B cell (primary cell): ENCODE results near the gene CCDC70. TPM values are rescaled to one million over a fixed set of nuclear protein-coding genes. Genes with fewer than 3 reads are reported as not detected.

Experiments
- ATAC-seq: fragments of 200-7000 bp; cut with Tn5 transposase; one replicate; pipeline ENCODE4 v1.10.0; 2021; ENCODE audit warnings: low read depth, mild to moderate bottlenecking, moderate number of reproducible peaks, moderate library complexity
- CTCF ChIA-PET: fragments of 350-600 bp; sonication (Branson Sonifier 250); formaldehyde crosslinking; loops from one replicate; lab custom pipeline; 2021; ENCODE audit warnings: antibody characterized with exemption, inconsistent platforms; lab: Charles Lee
- POLR2A ChIA-PET: fragments of 350-600 bp; sonication (Branson Sonifier 250); formaldehyde crosslinking; loops from one replicate; lab custom pipeline; 2021; ENCODE audit warnings: antibody characterized with exemption; lab: Charles Lee
- DNase-seq: peaks from one replicate; pipeline ENCODE4 v3.0.0; 2013
- H2AFZ ChIP-seq: 2 replicates; pipeline ENCODE4 v1.6.1; 2012; ENCODE audit warnings: mild to moderate bottlenecking, low read depth, low read length; ENCODE audit not compliant: insufficient read depth, poor library complexity, severe bottlenecking
- H3K27ac ChIP-seq, 2 donors: 1 replicate in 1 of 2; 2 replicates in 1 of 2; pipeline ENCODE4 v1.5.1; 2012 to 2013; ENCODE audit warnings: low read length in 2 of 2, mild to moderate bottlenecking in 2 of 2, moderate library complexity in 1 of 2
- H3K27me3 ChIP-seq, 4 experiments: fragments of 200-600 bp in 1 of 4; sonication (generic) in 1 of 4; replicated peaks in 1 of 4; 1 replicate in 2 of 4; 2 replicates in 2 of 4; pipeline versions ENCODE4 v1.6.1 to v1.7.0; 2013 to 2016; ENCODE audit warnings: low read length in 3 of 4, mild to moderate bottlenecking in 2 of 4, mixed read lengths in 1 of 4, moderate library complexity in 1 of 4; ENCODE audit not compliant: insufficient read depth in 4 of 4, control insufficient read depth in 3 of 4; ENCODE audit errors: control extremely low read depth in 1 of 4
- H3K36me3 ChIP-seq, 2 experiments: replicated peaks in 1 of 2; 1 replicate in 1 of 2; 2 replicates in 1 of 2; pipeline versions ENCODE4 v1.6.1 to v1.7.1; 2013; ENCODE audit warnings: low read length in 1 of 2; ENCODE audit not compliant: insufficient read depth in 2 of 2, control insufficient read depth in 1 of 2; ENCODE audit errors: control extremely low read depth in 1 of 2, extremely low read depth in 1 of 2
- H3K4me1 ChIP-seq, 2 donors: fragments of 200-600 bp in 1 of 2; sonication (generic) in 1 of 2; 1 replicate in 1 of 2; 2 replicates in 1 of 2; pipeline versions ENCODE4 v1.5.1 to v1.6.1; 2013 to 2017; ENCODE audit warnings: low read length in 2 of 2; ENCODE audit not compliant: control insufficient read depth in 2 of 2, insufficient read depth in 2 of 2
- H3K4me2 ChIP-seq: replicated peaks from 2 replicates; pipeline ENCODE3; 2012; ENCODE audit warnings: mild to moderate bottlenecking, low read depth, low read length; ENCODE audit not compliant: poor library complexity, severe bottlenecking
- H3K4me3 ChIP-seq, 5 experiments: fragments of 200-600 bp in 1 of 5; sonication (generic) in 1 of 5; 1 replicate in 3 of 5; 2 replicates in 2 of 5; pipeline versions ENCODE4 v1.5.1 to v1.7.0; 2011 to 2016; ENCODE audit warnings: low read length in 4 of 5, mild to moderate bottlenecking in 4 of 5, low read depth in 2 of 5, control low read depth in 1 of 5, moderate library complexity in 1 of 5; ENCODE audit not compliant: insufficient read depth in 1 of 5; ENCODE audit errors: control extremely low read depth in 1 of 5, extremely low read depth in 1 of 5
- H3K79me2 ChIP-seq: fragments of 200-600 bp; sonication (generic); one replicate; pipeline ENCODE4 v1.6.0; 2016; ENCODE audit warnings: low read length; ENCODE audit not compliant: control insufficient read depth, insufficient read depth
- H3K9ac ChIP-seq: fragments of 200-600 bp; sonication (generic); 2 replicates; pipeline ENCODE4 v1.6.1; 2017; ENCODE audit warnings: mild to moderate bottlenecking, low read length, moderate library complexity
- H3K9me3 ChIP-seq, 3 donors: one replicate each; pipeline versions ENCODE4 v1.6.1 to v1.7.1; 2013; ENCODE audit warnings: low read length in 2 of 3; ENCODE audit not compliant: control insufficient read depth in 2 of 3, insufficient read depth in 1 of 3; ENCODE audit errors: control extremely low read depth in 1 of 3
- H4K20me1 ChIP-seq: 2 replicates; pipeline ENCODE4 v1.6.0; 2012; ENCODE audit warnings: mild to moderate bottlenecking, low read length; ENCODE audit not compliant: insufficient read depth, control insufficient read depth, poor library complexity, severe bottlenecking
- H3K27ac Mint-ChIP-seq: one replicate; pipeline ENCODE4 v1.8.0; 2021; ENCODE audit warnings: mixed read lengths
- H3K27me3 Mint-ChIP-seq: one replicate; pipeline ENCODE4 v1.8.0; 2021; ENCODE audit warnings: mixed read lengths
- H3K4me1 Mint-ChIP-seq: one replicate; pipeline ENCODE4 v1.8.0; 2021; ENCODE audit warnings: mixed read lengths
- H3K4me3 Mint-ChIP-seq: one replicate; pipeline ENCODE4 v1.8.0; 2021; ENCODE audit warnings: mixed read lengths
- H3K9me3 Mint-ChIP-seq: one replicate; pipeline ENCODE4 v1.8.0; 2022; ENCODE audit warnings: mixed read lengths; ENCODE audit not compliant: insufficient read depth
- EZH2 ChIP-seq: IDR thresholded peaks from 2 replicates; pipeline ENCODE4 v1.6.1; 2012; ENCODE audit warnings: borderline replicate concordance, low read depth, mild to moderate bottlenecking, moderate library complexity, low read length; ENCODE audit not compliant: insufficient read depth, poor library complexity, severe bottlenecking
- WGBS: methylation state at CpG from one replicate; pipeline ENCODE4 v1.1.5; 2013; ENCODE audit warnings: missing lambda C conversion rate; ENCODE audit not compliant: insufficient coverage; 5-methylcytosine and 5-hydroxymethylcytosine counted together
- intact Hi-C: fragments of 100-400 bp; cut with micrococcal nuclease; formaldehyde crosslinking; loops from one replicate; pipeline ENCODE4 v1.10.0; 2022
- polyA plus RNA-seq: library from polyadenylated mRNA; depleted of rRNA; stranded (reverse); fragments of >200 nt; gene quantifications from 2 replicates; pipeline ENCODE4 v1.2.3, GENCODE V29; 2012
- total RNA-seq, 2 donors: library from RNA; stranded (reverse); fragments of 120-200 nt in 1 of 2; gene quantifications; 1 replicate in 1 of 2; 2 replicates in 1 of 2; pipeline versions ENCODE4 v1.2.3 to v1.2.4, GENCODE V29; 2013 to 2022
- TF ChIP-seq, protein P1 (sequence below): fragments of 200-600 bp; IDR thresholded peaks from one replicate; pipeline ENCODE4 v1.8.0; 2022; ENCODE audit warnings: antibody characterized with exemption, mild to moderate bottlenecking

CCDC70 gene
- total and polyA plus RNA-seq, 2 donors (not counting 1 experiment from before 2014, with no cell fraction given): not detected

DNA sequence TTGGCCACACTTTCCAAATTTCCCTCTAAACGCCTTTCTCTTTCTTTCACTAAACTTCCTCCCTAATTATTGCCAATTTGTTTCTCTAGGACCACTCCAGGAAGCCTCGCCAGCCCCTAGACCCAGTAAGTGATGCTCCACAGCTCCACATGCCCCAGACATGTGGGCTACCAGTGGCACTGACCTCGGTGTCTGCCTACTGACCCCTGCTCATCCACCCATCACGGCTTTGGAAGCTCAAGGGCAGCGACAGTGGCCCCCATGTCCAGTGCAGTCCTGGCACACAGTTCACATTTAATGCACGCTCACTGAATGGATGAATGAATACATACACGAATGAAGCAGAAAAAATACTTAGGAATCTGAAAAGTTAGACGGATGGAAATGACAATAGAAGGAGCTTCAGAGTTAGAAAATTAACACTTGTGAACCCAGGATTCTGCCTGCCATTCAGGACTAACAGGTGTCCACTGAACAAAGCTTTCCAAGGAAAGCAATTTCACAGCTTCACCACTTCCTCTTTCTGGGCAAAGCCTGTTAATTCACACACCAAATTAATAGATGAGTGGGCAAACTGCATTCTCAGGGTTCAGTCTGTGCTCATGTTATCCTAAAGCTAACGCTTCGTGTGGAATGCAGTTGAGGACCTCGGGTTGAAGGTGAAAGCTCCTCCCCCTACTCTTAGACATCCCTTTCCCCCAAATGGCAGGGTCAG is 50.9 kb downstream of the CCDC70 start:
- CTCF ChIA-PET: interaction anchor here (0.7 kb wide), 1 partner anchor 215 kb away, joined by 3 read pairs; no protein-coding TSS in a partner anchor
- intact Hi-C loops: no loop called here
- no peaks in the 10 kb centered on the region for H3K4me1 ChIP-seq
- no peak overlapping the region for H3K4me3 ChIP-seq
- Mint-ChIP-seq H3K4me1 (peaks cover 5% of the 10 kb centered on the region), H3K9me3 (no peaks in the 10 kb centered on the region), H3K4me3 (no peak overlapping the region), H3K27me3 (peaks cover 4% of the 10 kb centered on the region), H3K27ac (no peak overlapping the region)
- ATAC-seq (no peak), DNase-seq (no peak)
- no peak for TF ChIP-seq EZH2
- TF ChIP-seq, protein P1, sequence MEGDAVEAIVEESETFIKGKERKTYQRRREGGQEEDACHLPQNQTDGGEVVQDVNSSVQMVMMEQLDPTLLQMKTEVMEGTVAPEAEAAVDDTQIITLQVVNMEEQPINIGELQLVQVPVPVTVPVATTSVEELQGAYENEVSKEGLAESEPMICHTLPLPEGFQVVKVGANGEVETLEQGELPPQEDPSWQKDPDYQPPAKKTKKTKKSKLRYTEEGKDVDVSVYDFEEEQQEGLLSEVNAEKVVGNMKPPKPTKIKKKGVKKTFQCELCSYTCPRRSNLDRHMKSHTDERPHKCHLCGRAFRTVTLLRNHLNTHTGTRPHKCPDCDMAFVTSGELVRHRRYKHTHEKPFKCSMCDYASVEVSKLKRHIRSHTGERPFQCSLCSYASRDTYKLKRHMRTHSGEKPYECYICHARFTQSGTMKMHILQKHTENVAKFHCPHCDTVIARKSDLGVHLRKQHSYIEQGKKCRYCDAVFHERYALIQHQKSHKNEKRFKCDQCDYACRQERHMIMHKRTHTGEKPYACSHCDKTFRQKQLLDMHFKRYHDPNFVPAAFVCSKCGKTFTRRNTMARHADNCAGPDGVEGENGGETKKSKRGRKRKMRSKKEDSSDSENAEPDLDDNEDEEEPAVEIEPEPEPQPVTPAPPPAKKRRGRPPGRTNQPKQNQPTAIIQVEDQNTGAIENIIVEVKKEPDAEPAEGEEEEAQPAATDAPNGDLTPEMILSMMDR: no peak
- WGBS: 88% methylated on average over 9 of the region's 11 CpGs
- H3K9me3 ChIP-seq: no peaks in the 10 kb centered on the region
- H2AFZ ChIP-seq: no peak overlapping the region
- H3K27me3 ChIP-seq: no peaks in the 10 kb centered on the region
- no peaks in the 10 kb centered on the region for H3K36me3 ChIP-seq
- no peak overlapping the region for H3K4me2 ChIP-seq
- H3K27ac ChIP-seq: no peak overlapping the region
- POLR2A ChIA-PET: no interaction called here
- H4K20me1 ChIP-seq: no peaks in the 10 kb centered on the region
- H3K79me2 ChIP-seq: no peaks in the 10 kb centered on the region
- no peak overlapping the region for H3K9ac ChIP-seq

DNA sequence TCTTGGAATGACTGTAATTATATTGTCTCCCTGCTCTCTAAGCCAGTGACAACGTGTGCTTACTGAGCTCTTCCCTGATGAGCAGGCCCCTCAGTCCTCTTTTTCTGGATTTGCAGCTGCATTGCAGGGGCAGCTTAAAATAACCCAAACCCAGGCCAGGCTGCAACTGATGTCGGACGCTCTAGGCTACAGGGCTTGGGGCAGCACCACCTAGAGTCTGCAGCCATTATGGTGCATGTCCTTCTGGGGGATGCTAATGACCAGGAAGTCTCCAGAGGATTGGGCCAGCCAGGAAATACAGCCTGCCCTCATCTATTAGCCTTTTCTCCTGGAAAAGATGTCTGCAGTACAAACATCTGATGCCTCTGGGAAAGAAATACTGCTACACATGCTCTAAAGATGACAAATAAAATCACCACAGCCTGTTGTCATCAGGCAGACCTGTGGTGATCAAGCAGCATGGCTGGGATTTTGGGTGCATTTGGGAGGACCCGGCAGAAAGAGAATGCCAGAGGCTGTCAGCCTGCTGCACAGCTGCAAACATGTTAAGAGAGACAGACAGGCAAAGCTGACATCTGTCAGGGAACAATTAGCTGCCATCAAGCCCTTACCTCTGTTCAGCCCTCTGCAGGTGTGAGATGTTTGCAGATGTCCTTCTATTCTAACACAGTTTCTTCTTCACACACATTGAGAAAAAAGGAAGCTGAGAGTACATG is 51.8 kb downstream of the CCDC70 start:
- ChIA-PET POLR2A (no interaction called here), CTCF (interaction anchor here (0.7 to 0.9 kb wide), 2 partner anchors 98 to 214 kb away, joined by 3 to 4 read pairs; no protein-coding TSS in a partner anchor)
- H3K4me1 Mint-ChIP-seq: peaks cover 5% of the 10 kb centered on the region
- H3K27me3 Mint-ChIP-seq: peaks cover 4% of the 10 kb centered on the region
- Histone ChIP-seq H3K27ac (no peak overlapping the region), H3K36me3 (no peaks in the 10 kb centered on the region), H3K4me3 (no peak overlapping the region), H3K27me3 (no peaks in the 10 kb centered on the region), H3K9me3 (no peaks in the 10 kb centered on the region), H3K4me1 (no peaks in the 10 kb centered on the region), H3K9ac (no peak overlapping the region), H2AFZ (no peak overlapping the region), H3K79me2 (no peaks in the 10 kb centered on the region), H4K20me1 (no peaks in the 10 kb centered on the region), H3K4me2 (no peak overlapping the region)
- H3K4me3 Mint-ChIP-seq: no peak overlapping the region
- intact Hi-C loops: no loop called here
- H3K27ac Mint-ChIP-seq: no peak overlapping the region
- TF ChIP-seq, protein P1: no peak
- no peak for TF ChIP-seq EZH2
- WGBS: 70% methylated on average over 4 of the region's 4 CpGs
- no peaks in the 10 kb centered on the region for H3K9me3 Mint-ChIP-seq
- ATAC-seq (no peak), DNase-seq (no peak)
